ENCODE measurements around the gene ACTL6B.

The ACTL6B gene

GRCh38 chr7:100599911-100600729 lies 56.1 kb downstream of the ACTL6B start:
- DNase-seq (ENCODE audit: low spot score): no peak

GRCh38 chr7:100598425-100598824 lies 57.8 kb downstream of the ACTL6B start:
- no peak for DNase-seq (ENCODE audit: low spot score)

GRCh38 chr7:100595188-100595587 lies 61.1 kb downstream of the ACTL6B start:
- DNase-seq (ENCODE audit: low spot score): no peak

Data from globus pallidus (tissue), 1 donor.